ENCODE data around the gene MYOM1. TPM values are rescaled to one million over a fixed set of nuclear protein-coding genes. Genes with fewer than 3 reads are reported as not detected.

Gene MYOM1
- total RNA-seq, 4 donors from 2014 or later, result 1.3 to 29.7 (median 3.1) TPM

DNA sequence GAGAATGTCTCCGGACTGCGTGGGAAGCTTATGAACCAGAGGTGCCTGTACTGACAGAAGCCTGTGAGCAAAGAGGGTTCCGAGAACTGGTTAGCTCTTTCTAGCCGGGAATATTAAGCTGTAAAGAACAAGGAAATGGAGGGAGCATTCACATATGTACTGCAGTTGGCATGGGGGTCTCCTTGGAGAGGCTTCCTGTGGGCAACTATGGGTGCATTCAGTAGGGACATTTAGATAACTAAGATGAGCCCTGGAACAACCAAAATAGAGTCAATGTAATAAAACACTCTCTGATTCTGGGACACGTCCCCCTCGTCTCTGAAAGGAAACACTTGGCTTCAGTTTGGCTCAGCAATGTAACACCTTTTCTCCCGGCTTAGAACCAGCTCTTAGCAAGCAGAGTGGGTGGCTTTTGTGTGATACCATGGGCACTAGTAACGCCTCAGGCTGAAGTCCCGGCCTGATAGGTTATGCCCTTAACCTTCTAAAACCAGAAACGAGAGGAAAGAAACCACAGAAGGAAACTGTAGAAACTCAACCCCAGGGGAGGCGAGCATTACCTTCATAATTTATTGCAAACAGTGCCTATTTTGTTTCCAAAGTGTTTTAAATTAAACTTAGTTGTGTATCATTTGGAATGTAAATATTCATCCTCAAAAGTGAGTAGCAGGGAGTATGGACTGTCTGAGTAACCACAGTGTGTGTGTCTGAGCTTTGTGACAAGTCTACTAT, 158.0 kb downstream of the MYOM1 start:
- no peak for DNase-seq
- Histone ChIP-seq H3K4me3 (no peak overlapping the region), H3K9me3 (no peaks in the 10 kb centered on the region), H3K27ac (peak overlapping the region; percentile 67 to 80 (median 77)), H3K27me3 (no peaks in the 10 kb centered on the region), H3K36me3 (no peaks in the 10 kb centered on the region), H3K4me1 (peaks cover 0 to 21% (median 3%) of the 10 kb centered on the region in 4 donors)
- TF ChIP-seq, protein P1, sequence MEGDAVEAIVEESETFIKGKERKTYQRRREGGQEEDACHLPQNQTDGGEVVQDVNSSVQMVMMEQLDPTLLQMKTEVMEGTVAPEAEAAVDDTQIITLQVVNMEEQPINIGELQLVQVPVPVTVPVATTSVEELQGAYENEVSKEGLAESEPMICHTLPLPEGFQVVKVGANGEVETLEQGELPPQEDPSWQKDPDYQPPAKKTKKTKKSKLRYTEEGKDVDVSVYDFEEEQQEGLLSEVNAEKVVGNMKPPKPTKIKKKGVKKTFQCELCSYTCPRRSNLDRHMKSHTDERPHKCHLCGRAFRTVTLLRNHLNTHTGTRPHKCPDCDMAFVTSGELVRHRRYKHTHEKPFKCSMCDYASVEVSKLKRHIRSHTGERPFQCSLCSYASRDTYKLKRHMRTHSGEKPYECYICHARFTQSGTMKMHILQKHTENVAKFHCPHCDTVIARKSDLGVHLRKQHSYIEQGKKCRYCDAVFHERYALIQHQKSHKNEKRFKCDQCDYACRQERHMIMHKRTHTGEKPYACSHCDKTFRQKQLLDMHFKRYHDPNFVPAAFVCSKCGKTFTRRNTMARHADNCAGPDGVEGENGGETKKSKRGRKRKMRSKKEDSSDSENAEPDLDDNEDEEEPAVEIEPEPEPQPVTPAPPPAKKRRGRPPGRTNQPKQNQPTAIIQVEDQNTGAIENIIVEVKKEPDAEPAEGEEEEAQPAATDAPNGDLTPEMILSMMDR (IDR thresholded peaks at IDR 0.05), result no peak
- TF ChIP-seq POLR2A (IDR thresholded peaks at IDR 0.05), result no peak

DNA sequence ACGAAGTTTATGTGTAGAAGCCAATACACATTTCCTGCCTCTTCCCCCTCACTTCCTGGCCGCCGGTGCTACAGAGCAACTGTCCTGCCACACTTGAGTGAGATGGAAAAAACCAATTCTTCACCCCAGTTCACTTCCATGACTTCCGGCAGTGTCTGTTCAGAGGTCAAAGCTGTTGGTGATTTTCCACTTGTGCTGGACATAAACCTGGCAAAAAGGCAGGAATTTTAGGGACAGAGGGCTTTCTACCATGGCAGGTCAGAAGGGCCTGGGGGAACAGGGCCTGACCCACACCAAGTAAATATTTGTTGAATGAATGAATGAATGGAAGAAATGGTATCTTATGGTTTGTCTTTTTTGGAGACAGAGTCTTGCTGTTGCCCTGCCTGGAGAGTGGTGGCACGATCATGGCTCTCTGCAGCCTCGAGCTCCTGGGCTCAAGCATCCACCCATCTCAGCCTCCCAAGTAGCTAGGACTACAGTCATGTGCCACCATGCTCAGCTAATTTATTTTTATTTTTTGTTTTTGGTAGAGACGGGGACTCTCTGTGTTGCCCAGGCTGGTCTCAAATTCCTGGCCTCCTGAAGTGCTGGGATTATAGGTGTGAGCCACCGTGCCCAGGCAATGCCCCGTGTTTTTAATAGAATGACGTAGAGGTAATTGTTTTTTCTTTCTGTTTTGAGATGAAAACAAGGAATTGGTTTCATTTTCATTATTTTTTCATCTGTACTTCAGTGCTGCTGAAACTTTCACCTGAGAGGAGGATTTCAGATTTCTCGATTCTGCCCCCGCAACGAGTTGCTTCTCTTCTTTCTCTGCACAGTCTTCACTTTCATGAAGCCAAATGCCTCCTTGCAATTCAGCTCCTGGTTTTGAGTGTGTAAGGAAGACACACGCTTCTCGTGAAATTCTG, 158.8 kb downstream of the MYOM1 start:
- Histone ChIP-seq H3K27me3 (no peaks in the 10 kb centered on the region), H3K36me3 (no peaks in the 10 kb centered on the region), H3K4me1 (peaks cover 0 to 21% (median 3%) of the 10 kb centered on the region in 4 donors), H3K27ac (peak overlapping the region; percentile 67 to 80 (median 77)), H3K9me3 (no peaks in the 10 kb centered on the region), H3K4me3 (no peak overlapping the region)
- DNase-seq, result peak in 2 of 3 donors; percentile 57 to 68
- TF ChIP-seq, protein P1 (IDR thresholded peaks at IDR 0.05), result no peak
- TF ChIP-seq POLR2A (IDR thresholded peaks at IDR 0.05), result no peak

- Histone ChIP-seq H3K27ac (peak overlapping the region; percentile 67 to 80 (median 73)), H3K9me3 (no peaks in the 10 kb centered on the region), H3K36me3 (no peaks in the 10 kb centered on the region), H3K27me3 (no peaks in the 10 kb centered on the region), H3K4me1 (peaks cover 0 to 21% (median 3%) of the 10 kb centered on the region in 4 donors), H3K4me3 (no peak overlapping the region)
- DNase-seq, result no peak
- TF ChIP-seq, protein P1 (IDR thresholded peaks at IDR 0.05), result no peak
- TF ChIP-seq POLR2A (IDR thresholded peaks at IDR 0.05), result no peak
Measured at GRCh38 chr18:3059272-3059671, 160.5 kb downstream of the MYOM1 start.

GRCh38 chr18:3058328-3059191, 161.2 kb downstream of the MYOM1 start:
- TF ChIP-seq, protein P1 (IDR thresholded peaks at IDR 0.05), result no peak
- peak in 1 of 2 donors; percentile 39 for TF ChIP-seq POLR2A (IDR thresholded peaks at IDR 0.05)
- peak overlapping the region; percentile 67 to 80 (median 73) for H3K27ac ChIP-seq

DNA sequence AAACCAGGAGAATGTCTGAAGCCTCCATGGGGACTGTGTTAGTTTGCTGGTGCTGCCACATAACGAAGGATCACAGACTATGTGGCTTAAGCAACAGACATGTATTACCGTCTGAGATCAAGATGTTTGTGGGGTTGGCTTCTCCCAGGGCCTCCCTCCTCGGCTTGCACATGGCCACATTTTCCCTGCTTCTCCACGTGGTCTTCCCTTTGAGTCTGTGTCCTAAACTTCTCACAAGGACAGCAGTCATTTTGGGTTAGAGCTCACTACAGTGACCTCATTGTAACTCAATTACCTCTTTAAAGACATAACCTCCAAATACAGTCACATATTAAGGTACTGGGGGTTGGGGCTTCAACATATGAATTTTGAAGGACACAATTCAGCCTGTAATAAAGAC, 162.2 kb downstream of the MYOM1 start:
- TF ChIP-seq, protein P1 (IDR thresholded peaks at IDR 0.05), result no peak
- no peak for TF ChIP-seq POLR2A (IDR thresholded peaks at IDR 0.05)
- Histone ChIP-seq H3K9me3 (no peaks in the 10 kb centered on the region), H3K4me1 (peaks cover 0 to 22% (median 5%) of the 10 kb centered on the region in 4 donors), H3K4me3 (no peak overlapping the region), H3K27ac (peak overlapping the region; percentile 67 to 80 (median 73)), H3K27me3 (no peaks in the 10 kb centered on the region), H3K36me3 (no peaks in the 10 kb centered on the region)
- DNase-seq, result no peak

More at GRCh38 chr18:3058328-3059191, 161.2 kb downstream of the MYOM1 start:
- no peak for DNase-seq
- Histone ChIP-seq H3K4me1 (peaks cover 0 to 21% (median 3%) of the 10 kb centered on the region in 4 donors), H3K27me3 (no peaks in the 10 kb centered on the region), H3K36me3 (no peaks in the 10 kb centered on the region), H3K4me3 (no peak overlapping the region), H3K9me3 (no peaks in the 10 kb centered on the region)

All from Peyer's patch (tissue), 4 donors.